PFSK-1 (cell line): ENCODE measurements around the gene SYMPK.

ENCODE experiments used
- FOXP2 ChIP-seq: optimal IDR thresholded peaks from 2 replicates; pipeline ENCODE3; 2011; ENCODE audit warnings: borderline replicate concordance, control low read depth, inconsistent platforms; ENCODE audit not compliant: insufficient read depth; ENCODE audit errors: extremely low read length, extremely low read depth
- POLR2AphosphoS5 ChIP-seq: IDR thresholded peaks from 2 replicates; pipeline ENCODE4 v1.6.1; 2012; ENCODE audit warnings: low read depth, mild to moderate bottlenecking, control low read depth, low read length, moderate library complexity
- SIN3A ChIP-seq: IDR thresholded peaks from 2 replicates; pipeline ENCODE4 v1.6.1; 2012; ENCODE audit warnings: mild to moderate bottlenecking, low read length, moderate library complexity, borderline replicate concordance; ENCODE audit not compliant: insufficient read depth
- TAF1 ChIP-seq: IDR thresholded peaks from 2 replicates; pipeline ENCODE4 v1.6.1; 2012; ENCODE audit warnings: low read length, control low read depth, borderline replicate concordance; ENCODE audit not compliant: insufficient read depth
- TF ChIP-seq, protein P1 (sequence below), 2 experiments: IDR thresholded peaks; 2 replicates each; pipeline versions ENCODE4 v1.6.1 to v1.8.0; 2011 to 2012; ENCODE audit warnings: low read depth in 2 of 2, low read length in 2 of 2, control low read depth in 1 of 2, inconsistent platforms in 1 of 2, mild to moderate bottlenecking in 1 of 2, moderate library complexity in 1 of 2; ENCODE audit not compliant: insufficient read depth in 1 of 2

Gene SYMPK

GRCh38 chr19:45902651-45903625, 40.0 kb upstream of the SYMPK start:
- TF ChIP-seq POLR2AphosphoS5 (peak; percentile 88), TAF1 (peak; percentile 42; the same call in 1 of the 2 replicates), SIN3A (no peak)
- TF ChIP-seq, protein P1, sequence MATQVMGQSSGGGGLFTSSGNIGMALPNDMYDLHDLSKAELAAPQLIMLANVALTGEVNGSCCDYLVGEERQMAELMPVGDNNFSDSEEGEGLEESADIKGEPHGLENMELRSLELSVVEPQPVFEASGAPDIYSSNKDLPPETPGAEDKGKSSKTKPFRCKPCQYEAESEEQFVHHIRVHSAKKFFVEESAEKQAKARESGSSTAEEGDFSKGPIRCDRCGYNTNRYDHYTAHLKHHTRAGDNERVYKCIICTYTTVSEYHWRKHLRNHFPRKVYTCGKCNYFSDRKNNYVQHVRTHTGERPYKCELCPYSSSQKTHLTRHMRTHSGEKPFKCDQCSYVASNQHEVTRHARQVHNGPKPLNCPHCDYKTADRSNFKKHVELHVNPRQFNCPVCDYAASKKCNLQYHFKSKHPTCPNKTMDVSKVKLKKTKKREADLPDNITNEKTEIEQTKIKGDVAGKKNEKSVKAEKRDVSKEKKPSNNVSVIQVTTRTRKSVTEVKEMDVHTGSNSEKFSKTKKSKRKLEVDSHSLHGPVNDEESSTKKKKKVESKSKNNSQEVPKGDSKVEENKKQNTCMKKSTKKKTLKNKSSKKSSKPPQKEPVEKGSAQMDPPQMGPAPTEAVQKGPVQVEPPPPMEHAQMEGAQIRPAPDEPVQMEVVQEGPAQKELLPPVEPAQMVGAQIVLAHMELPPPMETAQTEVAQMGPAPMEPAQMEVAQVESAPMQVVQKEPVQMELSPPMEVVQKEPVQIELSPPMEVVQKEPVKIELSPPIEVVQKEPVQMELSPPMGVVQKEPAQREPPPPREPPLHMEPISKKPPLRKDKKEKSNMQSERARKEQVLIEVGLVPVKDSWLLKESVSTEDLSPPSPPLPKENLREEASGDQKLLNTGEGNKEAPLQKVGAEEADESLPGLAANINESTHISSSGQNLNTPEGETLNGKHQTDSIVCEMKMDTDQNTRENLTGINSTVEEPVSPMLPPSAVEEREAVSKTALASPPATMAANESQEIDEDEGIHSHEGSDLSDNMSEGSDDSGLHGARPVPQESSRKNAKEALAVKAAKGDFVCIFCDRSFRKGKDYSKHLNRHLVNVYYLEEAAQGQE (IDR thresholded peaks at IDR 0.05; ENCODE audit: insufficient read depth in 1 of 2, low read depth in 2 of 2, low read length in 2 of 2) = no peak

GRCh38 chr19:45901912-45902650, 39.1 kb upstream of the SYMPK start, which contains the start of gene MYPOP:
Gene MYPOP, minus strand, starts transcription at chr19:45902613. Its CDS starts 840 bp downstream, at chr19:45901773.
- TF ChIP-seq, protein P1 (IDR thresholded peaks at IDR 0.05; ENCODE audit: insufficient read depth in 1 of 2, low read depth in 2 of 2, low read length in 2 of 2) = no peak
- TF ChIP-seq FOXP2 (no peak), POLR2AphosphoS5 (no peak), TAF1 (no peak), SIN3A (no peak)

DNA sequence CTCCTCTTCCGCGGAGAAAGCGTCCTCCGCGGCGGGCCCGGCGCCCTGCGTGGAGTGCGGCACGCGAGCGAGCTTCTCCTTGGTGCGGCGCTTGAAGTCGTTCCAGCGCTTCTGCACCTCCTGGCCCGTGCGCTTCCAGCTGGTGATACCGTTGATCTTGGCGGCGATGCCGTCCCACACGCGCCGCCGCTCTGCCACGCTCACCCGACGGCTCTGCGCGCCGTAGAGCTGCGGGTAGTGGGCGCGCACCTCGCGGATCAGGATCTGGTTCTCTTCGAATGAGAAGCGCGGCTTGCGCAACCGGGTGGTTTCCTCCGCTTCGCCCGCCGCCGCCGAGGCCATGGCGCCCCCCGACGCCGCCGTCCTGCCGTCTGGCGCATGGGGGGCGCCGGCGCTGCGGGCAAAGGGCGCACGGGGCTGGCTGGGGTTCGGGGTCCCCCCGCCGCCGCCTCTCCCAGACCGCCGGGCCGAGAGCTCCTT, 38.5 kb upstream of the SYMPK start:
- TF ChIP-seq POLR2AphosphoS5 (no peak), TAF1 (no peak), SIN3A (no peak), FOXP2 (no peak)
- TF ChIP-seq, protein P1 (IDR thresholded peaks at IDR 0.05; ENCODE audit: insufficient read depth in 1 of 2, low read depth in 2 of 2, low read length in 2 of 2) = no peak

- no peak for TF ChIP-seq SIN3A
- TF ChIP-seq, protein P1 (IDR thresholded peaks at IDR 0.05; ENCODE audit: insufficient read depth in 1 of 2, low read depth in 2 of 2, low read length in 2 of 2) = no peak
- TF ChIP-seq POLR2AphosphoS5 = no peak
- TF ChIP-seq FOXP2 = no peak
- TF ChIP-seq TAF1 = no peak
These were observed 37.9 kb upstream of the SYMPK start for GRCh38 chr19:45900738-45901431.
